Trophoblast cell (in vitro differentiated cells and primary cell): ENCODE results near the gene ACCS.

Experiments
- DNase-seq, 2 donors: peaks; one replicate each; pipeline ENCODE4 v3.0.0-alpha.2; 2016
- H2AFZ ChIP-seq: 2 replicates; pipeline ENCODE4 v1.6.1; 2013; ENCODE audit warnings: low read length, moderate library complexity, mild to moderate bottlenecking; ENCODE audit not compliant: insufficient read depth, poor library complexity
- H2AK5ac ChIP-seq: 2 replicates; pipeline ENCODE4 v1.6.1; 2013; ENCODE audit warnings: mild to moderate bottlenecking, low read length
- H2BK120ac ChIP-seq: 2 replicates; pipeline ENCODE4 v1.6.1; 2013; ENCODE audit warnings: low read length, mild to moderate bottlenecking, moderate library complexity; ENCODE audit not compliant: insufficient read depth, poor library complexity
- H2BK12ac ChIP-seq: 2 replicates; pipeline ENCODE4 v1.6.1; 2013; ENCODE audit warnings: mild to moderate bottlenecking, low read length, moderate library complexity
- H2BK5ac ChIP-seq: 2 replicates; pipeline ENCODE4 v1.6.1; 2013; ENCODE audit warnings: low read length, low read depth, moderate library complexity, mild to moderate bottlenecking; ENCODE audit not compliant: poor library complexity
- H3K14ac ChIP-seq: 2 replicates; pipeline ENCODE4 v1.6.1; 2013; ENCODE audit warnings: mild to moderate bottlenecking, low read length
- H3K18ac ChIP-seq: 2 replicates; pipeline ENCODE4 v1.6.1; 2013; ENCODE audit warnings: mild to moderate bottlenecking, low read length
- H3K23ac ChIP-seq: 2 replicates; pipeline ENCODE4 v1.6.1; 2013; ENCODE audit warnings: low read length
- H3K27ac ChIP-seq: 2 replicates; pipeline ENCODE4 v1.5.1; 2013; ENCODE audit warnings: low read depth, mild to moderate bottlenecking, inconsistent platforms, low read length, moderate library complexity
- H3K27me3 ChIP-seq: 2 replicates; pipeline ENCODE4 v1.6.1; 2013; ENCODE audit warnings: inconsistent platforms, mild to moderate bottlenecking, low read length, moderate library complexity; ENCODE audit not compliant: insufficient read depth
- H3K36me3 ChIP-seq, 2 experiments: 1 replicate in 1 of 2; 2 replicates in 1 of 2; pipeline ENCODE4 v1.6.1; 2013; ENCODE audit warnings: low read length in 2 of 2, mild to moderate bottlenecking in 2 of 2, moderate library complexity in 1 of 2; ENCODE audit not compliant: insufficient read depth in 2 of 2, control insufficient read depth in 1 of 2
- H3K4ac ChIP-seq: 2 replicates; pipeline ENCODE4 v1.6.1; 2013; ENCODE audit warnings: low read depth, mild to moderate bottlenecking, low read length, moderate library complexity
- H3K4me1 ChIP-seq, 2 experiments: 1 replicate in 1 of 2; 2 replicates in 1 of 2; pipeline ENCODE4 v1.6.1; 2013; ENCODE audit warnings: low read length in 2 of 2, mild to moderate bottlenecking in 2 of 2, moderate library complexity in 1 of 2; ENCODE audit not compliant: insufficient read depth in 2 of 2, control insufficient read depth in 1 of 2
- H3K4me2 ChIP-seq: 2 replicates; pipeline ENCODE4 v1.6.1; 2013; ENCODE audit warnings: inconsistent platforms, mild to moderate bottlenecking, low read length, moderate library complexity
- H3K4me3 ChIP-seq: 2 replicates; pipeline ENCODE4 v1.5.1; 2013; ENCODE audit warnings: mild to moderate bottlenecking, low read depth, low read length, inconsistent platforms
- H3K79me1 ChIP-seq: one replicate; pipeline ENCODE4 v1.6.1; 2013; ENCODE audit warnings: low read length
- H3K79me2 ChIP-seq: 2 replicates; pipeline ENCODE4 v1.6.1; 2013; ENCODE audit warnings: low read length, mild to moderate bottlenecking; ENCODE audit not compliant: control insufficient read depth, insufficient read depth, poor library complexity
- H3K9ac ChIP-seq: 2 replicates; pipeline ENCODE4 v1.6.1; 2013; ENCODE audit warnings: mild to moderate bottlenecking, low read length
- H3K9me3 ChIP-seq: 2 replicates; pipeline ENCODE4 v1.6.1; 2013; ENCODE audit warnings: low read depth, mild to moderate bottlenecking, control low read depth, inconsistent platforms, low read length; ENCODE audit not compliant: insufficient read depth
- H4K12ac ChIP-seq: 2 replicates; pipeline ENCODE4 v1.6.1; 2013; ENCODE audit warnings: low read depth, mild to moderate bottlenecking, low read length, moderate library complexity
- H4K8ac ChIP-seq: 2 replicates; pipeline ENCODE4 v1.6.1; 2013; ENCODE audit warnings: low read depth, mild to moderate bottlenecking, low read length, moderate library complexity
- H4K91ac ChIP-seq: one replicate; pipeline ENCODE4 v1.6.1; 2013; ENCODE audit warnings: low read depth, mild to moderate bottlenecking, low read length, moderate library complexity
- WGBS: extraction: QIAGEN DNeasy Blood & Tissue Kit; methylation state at CpG from one replicate; pipeline ENCODE4 v1.1.7; 2013; ENCODE audit warnings: missing lambda C conversion rate; ENCODE audit not compliant: insufficient read length, insufficient coverage; ENCODE audit errors: extremely low coverage; 5-methylcytosine and 5-hydroxymethylcytosine counted together

The ACCS gene

DNA sequence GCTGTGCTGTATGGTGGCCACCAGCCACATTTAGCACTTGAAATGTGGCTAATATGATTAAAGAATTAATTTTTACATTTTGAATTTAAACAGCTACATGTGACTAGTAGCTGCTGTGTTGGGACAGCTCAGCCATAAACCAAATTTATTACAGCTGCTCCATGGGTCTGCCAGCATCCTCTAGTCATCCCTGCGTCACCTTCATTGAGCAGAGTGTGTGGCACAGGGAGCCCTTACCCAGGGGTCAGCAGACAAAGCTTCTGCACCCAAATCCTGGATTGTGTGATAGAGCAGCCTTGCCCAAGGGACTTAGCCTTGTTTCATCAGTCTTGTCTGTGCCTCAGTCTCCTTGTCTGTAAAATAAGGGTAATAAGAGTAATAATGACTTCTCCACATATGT, 37.7 kb upstream of the ACCS start:
- no peak overlapping the region for H4K12ac ChIP-seq
- H3K4ac ChIP-seq, result no peak overlapping the region
- no peak overlapping the region for H3K23ac ChIP-seq
- no peak overlapping the region for H3K18ac ChIP-seq
- H2BK120ac ChIP-seq, result no peak overlapping the region
- H3K4me3 ChIP-seq, result no peak overlapping the region
- H3K9me3 ChIP-seq, result no peaks in the 10 kb centered on the region
- no peak overlapping the region for H3K4me2 ChIP-seq
- H2BK5ac ChIP-seq, result no peak overlapping the region
- H3K27ac ChIP-seq, result no peak overlapping the region
- H3K27me3 ChIP-seq, result no peaks in the 10 kb centered on the region
- H2BK12ac ChIP-seq, result no peak overlapping the region
- no peaks in the 10 kb centered on the region for H3K79me1 ChIP-seq
- no peak overlapping the region for H2AFZ ChIP-seq
- no peaks in the 10 kb centered on the region for H3K36me3 ChIP-seq
- H4K8ac ChIP-seq, result no peak overlapping the region
- H3K4me1 ChIP-seq, result peaks cover 6 to 21% of the 10 kb centered on the region in 2 experiments
- H3K79me2 ChIP-seq, result no peaks in the 10 kb centered on the region
- no peak overlapping the region for H3K14ac ChIP-seq
- no peak overlapping the region for H4K91ac ChIP-seq
- DNase-seq, result no peak
- no peak overlapping the region for H2AK5ac ChIP-seq
- WGBS, result no CpG with 5 or more reads among the region's 1 CpG
- no peak overlapping the region for H3K9ac ChIP-seq

DNA sequence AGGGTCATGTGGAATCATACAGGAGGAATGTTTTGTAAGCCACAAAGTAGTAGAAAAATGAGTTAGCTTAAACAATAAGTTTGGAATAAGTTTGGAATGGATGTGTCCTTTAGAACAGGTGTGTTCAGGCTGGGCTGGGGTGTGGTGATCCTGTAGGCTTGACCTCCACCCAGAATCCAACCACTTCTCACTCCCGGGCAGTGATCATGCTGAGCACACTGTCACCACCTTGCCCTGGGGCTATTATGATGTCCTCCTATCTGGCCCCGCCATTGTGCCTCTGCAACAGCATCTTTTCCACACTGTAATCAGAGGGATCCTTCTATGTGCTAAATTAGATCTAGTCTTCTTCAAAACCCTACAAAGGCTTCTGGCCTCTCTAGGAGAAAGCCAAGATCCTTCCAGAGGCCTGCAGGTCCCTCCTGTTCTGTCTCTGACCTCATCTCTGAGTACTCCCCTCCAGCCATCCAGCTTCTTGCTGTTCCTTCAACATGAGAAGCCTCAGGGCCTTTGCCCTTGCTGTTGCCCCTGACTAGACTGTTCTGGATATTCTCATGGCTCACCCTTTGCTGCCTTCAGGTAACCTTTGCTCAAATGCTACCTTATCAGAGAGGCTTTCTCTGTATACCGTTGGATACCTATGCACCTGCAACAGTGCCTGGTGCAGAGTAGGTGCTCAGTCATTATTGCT, 37.1 kb upstream of the ACCS start:
- H2BK12ac ChIP-seq, result no peak overlapping the region
- no peak overlapping the region for H4K91ac ChIP-seq
- H3K36me3 ChIP-seq, result no peaks in the 10 kb centered on the region
- H3K4ac ChIP-seq, result no peak overlapping the region
- no peak overlapping the region for H2AFZ ChIP-seq
- no peak overlapping the region for H4K12ac ChIP-seq
- no peak overlapping the region for H3K27ac ChIP-seq
- H3K27me3 ChIP-seq, result no peaks in the 10 kb centered on the region
- no peaks in the 10 kb centered on the region for H3K79me1 ChIP-seq
- no peak overlapping the region for H3K14ac ChIP-seq
- no peak overlapping the region for H2BK5ac ChIP-seq
- no peak overlapping the region for H2BK120ac ChIP-seq
- no peak overlapping the region for H4K8ac ChIP-seq
- H3K9ac ChIP-seq, result no peak overlapping the region
- H3K18ac ChIP-seq, result no peak overlapping the region
- H3K23ac ChIP-seq, result no peak overlapping the region
- no peaks in the 10 kb centered on the region for H3K9me3 ChIP-seq
- WGBS, result no CpG with 5 or more reads among the region's 3 CpGs
- no peaks in the 10 kb centered on the region for H3K79me2 ChIP-seq
- peaks cover 6 to 21% of the 10 kb centered on the region in 2 experiments for H3K4me1 ChIP-seq
- H3K4me3 ChIP-seq, result no peak overlapping the region
- DNase-seq, result no peak
- H2AK5ac ChIP-seq, result no peak overlapping the region
- H3K4me2 ChIP-seq, result no peak overlapping the region

- WGBS, result no CpG with 5 or more reads among the region's 1 CpG
- Histone ChIP-seq H3K27me3 (no peaks in the 10 kb centered on the region), H4K12ac (no peak overlapping the region)
Observed at GRCh38 chr11:44029507-44029845, 36.6 kb upstream of the ACCS start.

GRCh38 chr11:44029977-44030911, 35.8 kb upstream of the ACCS start:
- WGBS, result no CpG with 5 or more reads among the region's 5 CpGs
- Histone ChIP-seq H3K9me3 (no peaks in the 10 kb centered on the region), H3K79me2 (no peaks in the 10 kb centered on the region), H3K4me1 (peaks cover 6 to 21% of the 10 kb centered on the region in 2 experiments), H3K23ac (no peak overlapping the region), H3K9ac (no peak overlapping the region), H2AFZ (no peak overlapping the region), H3K79me1 (no peaks in the 10 kb centered on the region), H3K4me2 (no peak overlapping the region), H3K27me3 (no peaks in the 10 kb centered on the region), H3K4me3 (no peak overlapping the region), H4K8ac (no peak overlapping the region), H4K91ac (no peak overlapping the region), H3K36me3 (no peaks in the 10 kb centered on the region), H2BK5ac (no peak overlapping the region), H3K27ac (no peak overlapping the region), H2BK120ac (no peak overlapping the region), H3K4ac (no peak overlapping the region), H2AK5ac (no peak overlapping the region), H3K18ac (no peak overlapping the region), H2BK12ac (no peak overlapping the region), H3K14ac (no peak overlapping the region), H4K12ac (no peak overlapping the region)
- no peak for DNase-seq

More at GRCh38 chr11:44029507-44029845, 36.6 kb upstream of the ACCS start:
- Histone ChIP-seq H3K18ac (no peak overlapping the region), H3K79me2 (no peaks in the 10 kb centered on the region), H3K27ac (no peak overlapping the region), H3K4me2 (no peak overlapping the region), H3K14ac (no peak overlapping the region), H2AK5ac (no peak overlapping the region), H4K91ac (no peak overlapping the region), H2AFZ (no peak overlapping the region), H3K4me1 (peaks cover 6 to 21% of the 10 kb centered on the region in 2 experiments), H3K9me3 (no peaks in the 10 kb centered on the region), H3K79me1 (no peaks in the 10 kb centered on the region), H4K8ac (no peak overlapping the region), H3K36me3 (no peaks in the 10 kb centered on the region), H3K4ac (no peak overlapping the region), H3K4me3 (no peak overlapping the region), H3K9ac (no peak overlapping the region), H2BK5ac (no peak overlapping the region), H2BK120ac (no peak overlapping the region), H2BK12ac (no peak overlapping the region), H3K23ac (no peak overlapping the region)
- DNase-seq, result no peak
